Activated CD4-positive, alpha-beta memory T cell treated with anti-CD3 and anti-CD28 coated beads for 36 hours (primary cell): ENCODE measurements around the gene SDK1. TPM values are rescaled to one million over a fixed set of nuclear protein-coding genes. Genes with fewer than 3 reads are reported as not detected.

Source experiments
- CTCF ChIA-PET: fragments of 350-600 bp; sonication (Branson Sonifier 250); formaldehyde crosslinking; loops from one replicate; lab custom pipeline; 2021; ENCODE audit warnings: antibody characterized with exemption, inconsistent platforms; lab: Charles Lee
- POLR2A ChIA-PET: fragments of 350-600 bp; sonication (Branson Sonifier 250); formaldehyde crosslinking; loops from one replicate; lab custom pipeline; 2021; ENCODE audit warnings: antibody characterized with exemption; lab: Charles Lee
- DNase-seq: peaks from one replicate; pipeline ENCODE4 v3.0.0-alpha.2; 2020
- H3K27ac Mint-ChIP-seq: one replicate; pipeline ENCODE4 v1.8.0; 2021; ENCODE audit warnings: mixed read lengths
- H3K27me3 Mint-ChIP-seq: one replicate; pipeline ENCODE4 v1.8.0; 2021; ENCODE audit warnings: mixed read lengths
- H3K36me3 Mint-ChIP-seq: one replicate; pipeline ENCODE4 v1.8.0; 2021; ENCODE audit warnings: mixed read lengths
- H3K4me1 Mint-ChIP-seq: one replicate; pipeline ENCODE4 v1.8.0; 2021; ENCODE audit warnings: low read depth, mixed read lengths
- H3K4me3 Mint-ChIP-seq: one replicate; pipeline ENCODE4 v1.8.0; 2021; ENCODE audit warnings: mild to moderate bottlenecking, mixed read lengths
- H3K9me3 Mint-ChIP-seq: one replicate; pipeline ENCODE4 v1.8.0; 2021; ENCODE audit warnings: mixed read lengths
- intact Hi-C: fragments of 100-400 bp; cut with micrococcal nuclease; formaldehyde crosslinking; loops from one replicate; pipeline ENCODE4 v1.15.1; 2023
- total RNA-seq, 2 experiments: library from RNA; stranded (reverse); gene quantifications; one replicate each; pipeline ENCODE4 v1.2.3, GENCODE V29; 2021

Gene SDK1
- total RNA-seq, 2 experiments from 2014 or later: 0.14 to 0.24 TPM

- Mint-ChIP-seq H3K9me3 (no peaks in the 10 kb centered on the region), H3K4me1 (no peaks in the 10 kb centered on the region), H3K27me3 (no peaks in the 10 kb centered on the region), H3K36me3 (no peaks in the 10 kb centered on the region), H3K4me3 (no peak overlapping the region), H3K27ac (no peak overlapping the region)
- DNase-seq: no peak
- CTCF ChIA-PET: no interaction called here
- POLR2A ChIA-PET: no interaction called here
- intact Hi-C loops: no loop called here
Measured at GRCh38 chr7:4158441-4159153, 857.5 kb downstream of the SDK1 start.

- no peak overlapping the region for H3K4me3 Mint-ChIP-seq
- intact Hi-C loops: no loop called here
- H3K27ac Mint-ChIP-seq: no peak overlapping the region
- no peaks in the 10 kb centered on the region for H3K9me3 Mint-ChIP-seq
- POLR2A ChIA-PET: no interaction called here
- CTCF ChIA-PET: no interaction called here
- no peaks in the 10 kb centered on the region for H3K4me1 Mint-ChIP-seq
- no peaks in the 10 kb centered on the region for H3K27me3 Mint-ChIP-seq
- DNase-seq: no peak
- H3K36me3 Mint-ChIP-seq: no peaks in the 10 kb centered on the region
Measured at GRCh38 chr7:4159154-4159501, 858.1 kb downstream of the SDK1 start.

- H3K27me3 Mint-ChIP-seq: no peaks in the 10 kb centered on the region
- ChIA-PET POLR2A (no interaction called here), CTCF (no interaction called here)
- no peak for DNase-seq
- H3K9me3 Mint-ChIP-seq: no peaks in the 10 kb centered on the region
- no peak overlapping the region for H3K4me3 Mint-ChIP-seq
- H3K36me3 Mint-ChIP-seq: no peaks in the 10 kb centered on the region
- no peak overlapping the region for H3K27ac Mint-ChIP-seq
- intact Hi-C loops: no loop called here
- H3K4me1 Mint-ChIP-seq: no peaks in the 10 kb centered on the region
Measured at GRCh38 chr7:4159761-4160554, 858.9 kb downstream of the SDK1 start.

- no peak overlapping the region for H3K27ac Mint-ChIP-seq
- H3K4me3 Mint-ChIP-seq: no peak overlapping the region
- H3K27me3 Mint-ChIP-seq: no peaks in the 10 kb centered on the region
- CTCF ChIA-PET: no interaction called here
- intact Hi-C loops: no loop called here
- POLR2A ChIA-PET: no interaction called here
- no peaks in the 10 kb centered on the region for H3K4me1 Mint-ChIP-seq
- no peak for DNase-seq
- no peaks in the 10 kb centered on the region for H3K9me3 Mint-ChIP-seq
- H3K36me3 Mint-ChIP-seq: no peaks in the 10 kb centered on the region
Measured at GRCh38 chr7:4162884-4163564, 862.0 kb downstream of the SDK1 start.

- POLR2A ChIA-PET: no interaction called here
Measured at GRCh38 chr7:4163565-4164203, 862.6 kb downstream of the SDK1 start.

DNA sequence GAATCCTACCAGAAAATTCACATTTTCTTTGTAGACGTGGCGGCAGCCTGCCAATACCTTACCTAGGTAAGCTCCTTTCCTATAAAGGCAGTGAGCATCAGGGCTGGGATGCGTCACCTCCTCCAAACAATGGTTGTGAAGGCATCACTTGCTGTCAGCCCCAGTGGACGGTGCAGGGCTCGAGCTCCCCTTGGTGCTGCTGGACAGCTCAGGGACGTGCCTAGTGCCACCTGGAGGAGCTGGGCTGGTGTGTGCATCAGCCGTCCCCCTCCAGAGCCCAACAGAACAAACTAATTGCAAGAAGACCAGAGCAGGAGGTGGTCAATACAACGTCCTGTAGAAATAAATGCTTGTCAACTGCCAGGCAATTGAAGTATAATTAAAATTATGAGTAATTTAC lies 863.5 kb downstream of the SDK1 start:
- no peaks in the 10 kb centered on the region for H3K36me3 Mint-ChIP-seq
- H3K9me3 Mint-ChIP-seq: no peaks in the 10 kb centered on the region
- H3K4me1 Mint-ChIP-seq: no peaks in the 10 kb centered on the region
- H3K27ac Mint-ChIP-seq: no peak overlapping the region
- intact Hi-C loops: no loop called here
- H3K4me3 Mint-ChIP-seq: no peak overlapping the region
- POLR2A ChIA-PET: no interaction called here
- H3K27me3 Mint-ChIP-seq: no peaks in the 10 kb centered on the region
- CTCF ChIA-PET: no interaction called here
- DNase-seq: no peak

More at GRCh38 chr7:4163565-4164203, 862.6 kb downstream of the SDK1 start:
- Mint-ChIP-seq H3K4me3 (no peak overlapping the region), H3K4me1 (no peaks in the 10 kb centered on the region), H3K27ac (no peak overlapping the region), H3K36me3 (no peaks in the 10 kb centered on the region), H3K27me3 (no peaks in the 10 kb centered on the region), H3K9me3 (no peaks in the 10 kb centered on the region)
- intact Hi-C loops: no loop called here
- CTCF ChIA-PET: no interaction called here
- DNase-seq: no peak

DNA sequence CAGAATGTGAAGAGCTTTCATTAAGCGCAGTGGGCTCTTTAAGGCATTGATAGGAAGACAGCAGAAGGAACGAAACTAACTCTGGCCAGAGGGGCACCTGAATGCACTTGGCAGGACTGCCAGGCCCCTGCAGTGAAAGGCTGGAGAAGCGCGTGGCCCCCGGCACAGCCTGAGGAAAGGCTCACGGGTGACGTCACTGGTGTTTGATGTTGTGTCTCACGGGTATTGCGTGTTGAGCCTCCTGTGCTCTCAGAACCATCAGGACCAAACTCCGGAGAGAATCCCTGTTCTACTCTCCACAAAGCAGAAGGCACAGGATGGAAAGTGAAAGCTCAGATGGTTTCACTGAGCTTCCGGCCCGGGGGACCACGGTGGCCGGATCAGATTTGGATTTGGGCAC lies 865.3 kb downstream of the SDK1 start:
- Mint-ChIP-seq H3K27ac (no peak overlapping the region), H3K4me1 (no peaks in the 10 kb centered on the region), H3K27me3 (no peaks in the 10 kb centered on the region), H3K4me3 (no peak overlapping the region), H3K9me3 (no peaks in the 10 kb centered on the region), H3K36me3 (no peaks in the 10 kb centered on the region)
- intact Hi-C loops: no loop called here
- CTCF ChIA-PET: no interaction called here
- no peak for DNase-seq
- POLR2A ChIA-PET: no interaction called here

GRCh38 chr7:4166807-4167206 lies 865.8 kb downstream of the SDK1 start:
- ChIA-PET CTCF (no interaction called here), POLR2A (no interaction called here)
- no peaks in the 10 kb centered on the region for H3K27me3 Mint-ChIP-seq
- no peaks in the 10 kb centered on the region for H3K36me3 Mint-ChIP-seq
- H3K4me1 Mint-ChIP-seq: no peaks in the 10 kb centered on the region
- intact Hi-C loops: no loop called here
- H3K27ac Mint-ChIP-seq: no peak overlapping the region
- H3K9me3 Mint-ChIP-seq: no peaks in the 10 kb centered on the region
- no peak for DNase-seq
- H3K4me3 Mint-ChIP-seq: no peak overlapping the region

DNA sequence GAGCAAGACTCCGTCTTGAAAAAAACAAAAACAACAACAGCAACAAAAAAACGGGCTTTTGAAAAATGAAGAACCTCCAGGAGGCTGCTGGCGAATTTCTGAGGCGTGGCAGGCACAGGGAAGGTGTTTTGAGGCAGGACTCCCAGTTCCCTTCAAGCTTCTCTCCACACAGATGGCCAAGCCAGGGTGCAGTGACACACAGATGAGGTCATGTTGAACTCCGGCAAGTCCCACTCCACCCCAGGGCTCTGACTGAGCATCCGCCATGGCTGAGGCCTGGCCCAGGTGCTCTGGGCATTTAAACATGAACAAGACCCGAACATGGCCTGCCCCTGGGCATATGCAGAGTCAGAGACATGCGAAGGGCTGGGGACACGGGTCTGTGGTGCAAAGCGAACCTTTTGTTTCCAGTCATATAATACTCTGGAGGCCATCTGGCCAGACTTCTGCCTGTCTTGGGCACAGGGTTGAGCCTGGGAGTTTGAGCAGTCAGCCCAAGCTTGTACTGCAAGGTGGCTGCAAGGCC lies 866.4 kb downstream of the SDK1 start:
- ChIA-PET CTCF (no interaction called here), POLR2A (no interaction called here)
- H3K4me1 Mint-ChIP-seq: no peaks in the 10 kb centered on the region
- H3K36me3 Mint-ChIP-seq: no peaks in the 10 kb centered on the region
- DNase-seq: no peak
- H3K27me3 Mint-ChIP-seq: no peaks in the 10 kb centered on the region
- no peak overlapping the region for H3K4me3 Mint-ChIP-seq
- no peaks in the 10 kb centered on the region for H3K9me3 Mint-ChIP-seq
- intact Hi-C loops: no loop called here
- no peak overlapping the region for H3K27ac Mint-ChIP-seq

DNA sequence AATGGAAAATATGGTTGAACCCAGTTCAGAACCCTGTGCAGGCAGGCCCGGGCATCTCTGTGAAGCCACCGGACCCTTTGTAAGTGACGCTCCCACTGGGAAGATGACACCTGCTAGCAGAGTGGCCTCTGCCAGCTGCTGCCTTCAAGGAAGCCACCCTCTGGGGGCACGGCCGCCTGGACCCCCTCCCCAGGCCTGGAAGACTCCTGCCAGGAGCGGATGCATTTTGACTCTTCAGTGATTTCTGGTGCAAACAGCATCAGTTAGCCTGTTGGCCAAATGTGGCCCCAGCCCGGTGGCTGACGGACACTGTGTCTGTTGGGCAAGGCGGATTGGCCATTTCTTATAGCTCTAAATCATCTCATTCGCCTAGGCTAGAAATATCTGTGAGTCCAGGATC lies 867.0 kb downstream of the SDK1 start:
- no peak overlapping the region for H3K27ac Mint-ChIP-seq
- ChIA-PET POLR2A (no interaction called here), CTCF (no interaction called here)
- no peaks in the 10 kb centered on the region for H3K4me1 Mint-ChIP-seq
- no peaks in the 10 kb centered on the region for H3K27me3 Mint-ChIP-seq
- no peak for DNase-seq
- intact Hi-C loops: no loop called here
- no peak overlapping the region for H3K4me3 Mint-ChIP-seq
- no peaks in the 10 kb centered on the region for H3K36me3 Mint-ChIP-seq
- H3K9me3 Mint-ChIP-seq: no peaks in the 10 kb centered on the region

- no peak overlapping the region for H3K4me3 Mint-ChIP-seq
- H3K36me3 Mint-ChIP-seq: no peaks in the 10 kb centered on the region
- no peak overlapping the region for H3K27ac Mint-ChIP-seq
- DNase-seq: no peak
- POLR2A ChIA-PET: no interaction called here
- no peaks in the 10 kb centered on the region for H3K4me1 Mint-ChIP-seq
- intact Hi-C loops: no loop called here
- CTCF ChIA-PET: no interaction called here
- H3K27me3 Mint-ChIP-seq: no peaks in the 10 kb centered on the region
- no peaks in the 10 kb centered on the region for H3K9me3 Mint-ChIP-seq
Measured at GRCh38 chr7:4168541-4168940, 867.5 kb downstream of the SDK1 start.

GRCh38 chr7:4169455-4169854 lies 868.4 kb downstream of the SDK1 start:
- no peaks in the 10 kb centered on the region for H3K9me3 Mint-ChIP-seq
- no peaks in the 10 kb centered on the region for H3K27me3 Mint-ChIP-seq
- no peak overlapping the region for H3K27ac Mint-ChIP-seq
- no peak overlapping the region for H3K4me3 Mint-ChIP-seq
- intact Hi-C loops: no loop called here
- ChIA-PET CTCF (no interaction called here), POLR2A (no interaction called here)
- DNase-seq: no peak
- no peaks in the 10 kb centered on the region for H3K36me3 Mint-ChIP-seq
- H3K4me1 Mint-ChIP-seq: no peaks in the 10 kb centered on the region
